22Rv1 (cell line): Measurements from ENCODE around the gene A2M.

ENCODE experiments used
- H3K27ac ChIP-seq: fragments of 450-650 bp; 2 replicates; pipeline ENCODE4 v1.5.1; 2017
- CTCF ChIP-seq: fragments of 450-650 bp; IDR thresholded peaks from 2 replicates; pipeline ENCODE4 v1.5.1; 2017; ENCODE audit warnings: mild to moderate bottlenecking
- ZFX ChIP-seq: fragments of 450-650 bp; IDR thresholded peaks from 2 replicates; pipeline ENCODE4 v1.6.1; 2017; ENCODE audit warnings: antibody characterized with exemption, borderline replicate concordance

A2M gene

GRCh38 chr12:9104767-9105423, 10.8 kb downstream of the A2M start:
- TF ChIP-seq CTCF (no peak), ZFX (no peak)

GRCh38 chr12:9104087-9104486, 11.6 kb downstream of the A2M start:
- TF ChIP-seq CTCF (no peak), ZFX (no peak)
- no peak overlapping the region for H3K27ac ChIP-seq

More at GRCh38 chr12:9104767-9105423, 10.8 kb downstream of the A2M start:
- H3K27ac ChIP-seq: no peak overlapping the region

GRCh38 chr12:9103050-9103849, 12.5 kb downstream of the A2M start:
- no peak overlapping the region for H3K27ac ChIP-seq
- TF ChIP-seq ZFX (no peak), CTCF (0 out of 2 replicates have a peak, but pooled peaks have one; percentile 8)

GRCh38 chr12:9101018-9101687, 14.6 kb downstream of the A2M start:
- no peak overlapping the region for H3K27ac ChIP-seq
- no peak for TF ChIP-seq ZFX
- no peak for TF ChIP-seq CTCF

GRCh38 chr12:9099552-9100190, 16.0 kb downstream of the A2M start:
- no peak overlapping the region for H3K27ac ChIP-seq
- TF ChIP-seq CTCF: no peak
- TF ChIP-seq ZFX: no peak

- no peak overlapping the region for H3K27ac ChIP-seq
- TF ChIP-seq CTCF (no peak), ZFX (no peak)
Observed at GRCh38 chr12:9098463-9099026, 17.2 kb downstream of the A2M start.
